ENCODE data around the gene GRK5.

GRK5 gene

DNA sequence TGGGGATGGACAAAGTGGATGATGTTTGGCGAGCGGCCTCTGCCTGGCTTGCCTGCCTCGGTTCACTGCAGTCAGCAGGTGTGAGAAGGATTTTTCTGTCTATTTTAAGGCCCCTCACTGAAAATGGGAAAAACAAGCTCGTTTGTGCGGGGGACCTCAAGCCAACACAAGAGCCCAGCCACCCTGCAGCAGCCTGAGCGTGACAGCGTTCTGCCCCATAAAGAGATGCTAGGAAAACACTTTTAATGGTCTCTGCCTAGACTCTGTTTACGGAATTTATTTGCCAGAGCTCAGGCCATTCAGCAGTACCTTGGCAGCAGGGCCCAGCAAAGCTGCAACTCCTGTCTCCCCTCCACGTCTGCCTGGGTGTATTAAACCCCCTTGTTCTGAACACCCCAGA is 131.7 kb downstream of the GRK5 start:
- no peaks in the 10 kb centered on the region for H3K9me3 ChIP-seq (ENCODE audit: severe bottlenecking)
- no peaks in the 10 kb centered on the region; the same call in 1 of the 2 replicates for H3K36me3 ChIP-seq
- DNase-seq, result no peak
- no peak overlapping the region for H3K27ac ChIP-seq
- TF ChIP-seq, protein P1, sequence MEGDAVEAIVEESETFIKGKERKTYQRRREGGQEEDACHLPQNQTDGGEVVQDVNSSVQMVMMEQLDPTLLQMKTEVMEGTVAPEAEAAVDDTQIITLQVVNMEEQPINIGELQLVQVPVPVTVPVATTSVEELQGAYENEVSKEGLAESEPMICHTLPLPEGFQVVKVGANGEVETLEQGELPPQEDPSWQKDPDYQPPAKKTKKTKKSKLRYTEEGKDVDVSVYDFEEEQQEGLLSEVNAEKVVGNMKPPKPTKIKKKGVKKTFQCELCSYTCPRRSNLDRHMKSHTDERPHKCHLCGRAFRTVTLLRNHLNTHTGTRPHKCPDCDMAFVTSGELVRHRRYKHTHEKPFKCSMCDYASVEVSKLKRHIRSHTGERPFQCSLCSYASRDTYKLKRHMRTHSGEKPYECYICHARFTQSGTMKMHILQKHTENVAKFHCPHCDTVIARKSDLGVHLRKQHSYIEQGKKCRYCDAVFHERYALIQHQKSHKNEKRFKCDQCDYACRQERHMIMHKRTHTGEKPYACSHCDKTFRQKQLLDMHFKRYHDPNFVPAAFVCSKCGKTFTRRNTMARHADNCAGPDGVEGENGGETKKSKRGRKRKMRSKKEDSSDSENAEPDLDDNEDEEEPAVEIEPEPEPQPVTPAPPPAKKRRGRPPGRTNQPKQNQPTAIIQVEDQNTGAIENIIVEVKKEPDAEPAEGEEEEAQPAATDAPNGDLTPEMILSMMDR (IDR thresholded peaks at IDR 0.05; ENCODE audit: low read depth, low read length), result no peak
- no peaks in the 10 kb centered on the region for H3K27me3 ChIP-seq (ENCODE audit: insufficient read depth, low read depth, severe bottlenecking)
- H3K4me3 ChIP-seq (ENCODE audit: low read depth, low read length), result no peak overlapping the region

GRCh38 chr10:119340893-119341458 is 133.6 kb downstream of the GRK5 start:
- Histone ChIP-seq H3K27ac (no peak overlapping the region), H3K36me3 (no peaks in the 10 kb centered on the region; the same call in 1 of the 2 replicates), H3K9me3 (ENCODE audit: severe bottlenecking) (no peaks in the 10 kb centered on the region), H3K27me3 (ENCODE audit: insufficient read depth, low read depth, severe bottlenecking) (no peaks in the 10 kb centered on the region), H3K4me3 (ENCODE audit: low read depth, low read length) (no peak overlapping the region)
- no peak for DNase-seq
- TF ChIP-seq, protein P1 (IDR thresholded peaks at IDR 0.05; ENCODE audit: low read depth, low read length), result no peak

GRCh38 chr10:119341459-119342301 is 134.3 kb downstream of the GRK5 start:
- Histone ChIP-seq H3K27ac (no peak overlapping the region), H3K36me3 (no peaks in the 10 kb centered on the region; the same call in 1 of the 2 replicates), H3K27me3 (ENCODE audit: insufficient read depth, low read depth, severe bottlenecking) (no peaks in the 10 kb centered on the region), H3K9me3 (ENCODE audit: severe bottlenecking) (no peaks in the 10 kb centered on the region), H3K4me3 (ENCODE audit: low read depth, low read length) (no peak overlapping the region)
- no peak for DNase-seq
- TF ChIP-seq, protein P1 (IDR thresholded peaks at IDR 0.05; ENCODE audit: low read depth, low read length), result no peak

DNA sequence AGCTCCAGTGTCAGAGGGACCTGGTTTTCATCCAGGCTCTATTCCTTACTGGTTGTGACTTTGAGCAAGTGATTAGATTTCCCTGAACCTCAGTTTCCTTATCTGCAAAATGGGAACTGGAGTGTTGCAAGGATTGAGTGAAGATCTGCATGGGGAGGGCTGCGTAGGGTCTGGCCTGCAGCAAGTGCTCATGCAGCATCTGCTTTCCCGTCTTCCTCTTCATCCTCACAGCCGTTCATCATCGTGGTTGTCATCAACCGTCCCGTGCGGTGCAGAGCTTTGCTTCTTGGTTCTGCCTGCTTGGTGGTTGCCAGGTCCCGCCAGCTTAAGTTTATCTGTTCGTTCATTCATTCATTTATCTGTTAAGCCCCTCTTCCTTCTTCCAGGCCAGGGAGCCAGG is 135.0 kb downstream of the GRK5 start:
- TF ChIP-seq, protein P1 (IDR thresholded peaks at IDR 0.05; ENCODE audit: low read depth, low read length), result no peak
- no peak overlapping the region for H3K4me3 ChIP-seq (ENCODE audit: low read depth, low read length)
- H3K36me3 ChIP-seq, result no peaks in the 10 kb centered on the region; the same call in 1 of the 2 replicates
- H3K9me3 ChIP-seq (ENCODE audit: severe bottlenecking), result no peaks in the 10 kb centered on the region
- H3K27ac ChIP-seq, result peak overlapping the region; percentile 41
- DNase-seq, result peak; percentile 40
- H3K27me3 ChIP-seq (ENCODE audit: insufficient read depth, low read depth, severe bottlenecking), result no peaks in the 10 kb centered on the region

GRCh38 chr10:119343011-119343601 is 135.7 kb downstream of the GRK5 start:
- TF ChIP-seq, protein P1 (IDR thresholded peaks at IDR 0.05; ENCODE audit: low read depth, low read length), result no peak
- no peaks in the 10 kb centered on the region; the same call in 1 of the 2 replicates for H3K36me3 ChIP-seq
- no peak overlapping the region for H3K4me3 ChIP-seq (ENCODE audit: low read depth, low read length)
- no peak for DNase-seq
- H3K27ac ChIP-seq, result peak overlapping the region; percentile 56
- H3K9me3 ChIP-seq (ENCODE audit: severe bottlenecking), result no peaks in the 10 kb centered on the region
- H3K27me3 ChIP-seq (ENCODE audit: insufficient read depth, low read depth, severe bottlenecking), result no peaks in the 10 kb centered on the region
